Stimulated activated naive CD4-positive, alpha-beta T cell treated with Interleukin-2 at 50 U/mL for 16 hours (primary cell): ENCODE data around the gene LZTR1.
"Not testable (repeated sequence)": the region's sequence is repeated elsewhere in the genome, so short reads cannot be mapped to it uniquely, and the experiment has no call there.

ENCODE experiments used
- DNase-seq: peaks from one replicate; lab custom pipeline; 2025; lab: John Stamatoyannopoulos, UW

Gene LZTR1

DNA sequence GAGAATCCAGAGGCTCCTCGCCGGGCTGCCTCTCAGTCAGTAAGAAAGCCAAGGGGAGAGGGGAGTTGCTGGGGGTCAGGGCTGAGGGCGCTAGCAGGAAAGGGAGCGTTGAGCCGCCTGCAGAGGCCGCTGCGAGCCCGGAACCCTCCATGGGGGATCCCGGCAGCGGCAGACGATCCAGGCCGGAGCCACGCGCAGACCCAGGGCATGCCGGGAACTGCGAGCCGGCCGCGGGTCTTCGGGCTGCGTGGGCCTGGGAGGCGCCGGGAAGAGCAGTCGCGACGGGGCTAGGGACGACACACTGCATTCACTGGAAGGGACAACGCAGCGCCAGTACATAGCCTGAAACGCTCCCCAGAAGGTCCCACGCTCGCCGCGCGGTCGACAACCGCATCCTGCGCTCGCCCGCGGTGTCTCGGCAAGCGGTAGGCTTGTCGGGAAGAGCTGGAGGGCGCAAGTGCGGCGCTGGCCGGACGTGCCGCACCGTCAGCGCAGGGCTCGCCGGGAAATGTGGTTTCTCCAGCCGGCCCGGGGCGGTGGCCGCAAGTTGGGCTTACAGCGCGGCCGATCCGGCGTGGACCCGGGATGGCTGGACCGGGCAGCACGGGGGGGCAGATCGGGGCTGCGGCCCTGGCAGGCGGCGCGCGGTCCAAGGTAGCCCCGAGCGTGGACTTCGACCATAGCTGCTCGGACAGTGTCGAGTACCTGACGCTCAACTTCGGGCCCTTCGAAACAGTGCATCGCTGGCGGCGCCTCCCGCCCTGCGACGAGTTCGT is at the start of gene LZTR1:
TSS of gene LZTR1 (plus strand) at position 511 of the 776 bp plus-strand sequence. CDS start at position 586, 75 bp downstream.
- peak; percentile 73 for DNase-seq

DNA sequence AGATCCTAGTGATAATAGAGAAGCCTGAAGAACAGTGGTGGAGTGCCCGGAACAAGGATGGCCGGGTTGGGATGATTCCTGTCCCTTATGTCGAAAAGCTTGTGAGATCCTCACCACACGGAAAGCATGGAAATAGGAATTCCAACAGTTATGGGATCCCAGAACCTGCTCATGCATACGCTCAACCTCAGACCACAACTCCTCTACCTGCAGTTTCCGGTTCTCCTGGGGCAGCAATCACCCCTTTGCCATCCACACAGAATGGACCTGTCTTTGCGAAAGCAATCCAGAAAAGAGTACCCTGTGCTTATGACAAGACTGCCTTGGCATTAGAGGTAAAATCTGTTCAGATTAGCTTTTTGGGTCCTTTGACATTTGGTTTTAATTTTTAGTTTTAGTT is 48.2 kb upstream of the LZTR1 start:
- no peak for DNase-seq

DNA sequence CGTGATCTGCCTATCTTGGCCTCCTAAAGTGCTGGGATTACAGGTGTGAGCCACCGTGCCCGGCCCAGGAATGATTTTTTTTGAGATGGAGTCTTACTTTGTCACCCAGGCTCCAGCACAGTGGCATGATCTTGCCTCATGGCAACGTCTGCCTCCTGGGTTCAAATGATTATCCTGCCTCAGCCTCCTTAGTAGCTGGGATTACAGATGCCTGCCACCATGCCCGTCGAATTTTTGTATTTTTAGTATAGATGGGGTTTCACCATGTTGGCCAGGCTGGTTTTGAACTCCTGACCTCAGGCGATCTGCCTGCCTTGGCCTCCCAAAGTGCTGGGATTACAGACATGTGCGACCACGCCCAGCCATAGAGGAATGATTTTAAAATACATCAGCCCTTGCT is 47.0 kb upstream of the LZTR1 start:
- DNase-seq, result not testable (repeated sequence)

DNA sequence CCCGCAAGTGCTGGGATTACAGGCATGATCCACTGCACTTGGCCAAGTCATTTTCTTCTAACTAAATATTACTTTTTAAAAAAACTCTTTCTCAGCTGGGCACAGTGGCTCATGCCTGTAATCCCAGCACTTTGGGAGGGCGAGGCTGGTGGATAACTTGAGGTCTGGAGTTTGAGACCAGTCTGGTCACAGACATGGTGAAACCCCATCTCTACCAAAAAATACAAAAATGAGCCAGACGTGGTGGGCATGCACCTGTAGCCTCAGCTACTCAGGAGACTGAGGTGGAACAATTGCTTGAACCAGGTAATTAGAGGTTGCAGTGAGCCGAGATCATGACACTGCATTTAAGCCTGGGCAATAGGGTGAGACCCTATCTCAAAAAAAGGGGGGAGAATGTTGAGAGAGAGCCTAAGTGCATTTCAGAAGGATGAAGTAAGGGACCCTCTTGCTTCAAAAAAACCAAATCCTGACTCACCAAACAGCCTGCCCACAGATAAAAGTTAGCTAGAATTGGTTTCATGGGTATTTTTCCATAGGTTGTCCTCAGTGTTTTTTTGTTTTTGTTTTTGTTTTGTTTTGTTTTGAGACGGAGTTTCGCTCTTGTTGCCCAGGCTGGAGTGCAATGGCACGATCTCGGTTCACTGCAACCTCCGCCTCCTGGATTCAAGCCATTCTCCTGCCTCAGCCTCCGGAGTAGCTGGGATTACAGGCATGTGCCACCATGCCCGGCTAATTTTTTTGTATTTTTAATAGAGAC is 46.1 kb upstream of the LZTR1 start:
- not testable (repeated sequence) for DNase-seq

DNA sequence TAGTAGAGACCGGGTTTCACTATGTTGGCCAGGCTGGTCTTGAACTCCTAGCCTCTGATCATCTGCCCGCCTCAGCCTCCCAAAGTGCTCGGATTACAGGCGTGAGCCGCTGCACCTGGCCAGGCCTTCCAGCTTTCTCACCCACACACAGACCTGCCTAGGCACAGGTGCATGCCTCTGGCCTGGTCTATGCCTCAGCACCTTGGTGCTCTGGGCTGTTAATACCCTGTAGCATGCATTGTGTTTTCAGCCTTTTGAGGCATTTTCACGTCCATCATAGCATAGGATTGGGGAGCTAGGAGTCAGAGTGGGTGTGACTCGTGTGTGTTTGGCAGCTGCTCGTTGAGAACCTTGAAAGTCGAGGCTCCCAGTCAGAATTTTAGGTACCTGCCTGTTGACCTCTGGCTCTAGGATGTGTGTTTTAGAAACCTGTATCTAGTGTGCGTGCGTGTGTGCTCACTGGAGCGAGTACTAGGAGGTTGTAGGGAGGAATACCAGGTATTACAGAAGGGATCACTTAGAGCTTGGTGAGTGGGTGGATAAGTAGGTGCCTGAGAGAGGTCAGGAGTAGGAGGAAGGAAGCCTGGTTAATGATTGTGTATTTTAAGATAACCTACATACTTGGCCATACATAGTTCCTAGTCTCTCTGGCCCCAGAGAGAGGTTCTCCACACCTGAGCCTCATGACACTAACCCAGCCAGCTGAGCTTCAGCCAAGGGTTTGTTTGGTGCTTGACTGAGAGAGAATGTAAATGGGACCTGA is 44.9 kb upstream of the LZTR1 start:
- DNase-seq, result no peak

DNA sequence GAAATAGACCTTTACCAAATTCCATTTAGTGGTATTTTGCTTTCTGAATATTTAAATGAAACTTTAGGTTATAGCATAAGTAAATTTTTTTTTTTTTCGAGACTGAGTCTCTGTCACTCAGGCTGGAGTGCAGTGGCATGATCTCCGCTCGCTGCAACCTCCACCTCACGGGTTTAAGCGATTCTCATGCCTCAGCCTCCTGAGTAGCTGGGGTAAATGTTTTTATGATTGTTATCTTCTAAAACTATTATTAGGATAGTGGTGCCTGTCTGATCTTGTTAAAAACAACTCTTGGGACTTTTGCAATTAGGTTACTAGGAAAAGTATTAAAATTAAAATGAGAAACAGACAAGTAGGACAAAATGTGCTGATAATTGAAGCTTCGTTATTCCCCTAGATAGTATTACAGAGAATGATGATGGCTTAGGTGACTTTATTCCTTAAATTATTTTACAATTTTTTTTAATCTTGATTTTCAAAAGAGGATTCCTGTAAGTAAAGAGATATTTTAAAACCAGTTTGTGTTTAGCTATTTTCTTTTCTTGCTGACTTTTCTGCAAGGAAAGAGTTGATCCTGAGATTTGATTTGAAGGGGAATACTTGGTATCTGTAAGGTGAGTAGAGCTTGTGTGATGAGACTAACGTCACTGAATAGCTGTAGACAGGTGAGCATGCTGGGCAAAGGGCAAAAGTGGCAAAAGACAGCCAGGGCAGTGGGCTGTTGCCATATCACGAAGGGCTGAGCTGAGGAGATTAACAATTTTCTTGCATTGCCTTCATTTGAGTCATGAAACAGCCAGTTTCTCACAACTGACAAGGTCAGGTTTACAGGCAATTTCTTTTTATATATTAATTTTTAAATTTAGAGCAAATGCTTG is 44.1 kb upstream of the LZTR1 start:
- no peak for DNase-seq

DNA sequence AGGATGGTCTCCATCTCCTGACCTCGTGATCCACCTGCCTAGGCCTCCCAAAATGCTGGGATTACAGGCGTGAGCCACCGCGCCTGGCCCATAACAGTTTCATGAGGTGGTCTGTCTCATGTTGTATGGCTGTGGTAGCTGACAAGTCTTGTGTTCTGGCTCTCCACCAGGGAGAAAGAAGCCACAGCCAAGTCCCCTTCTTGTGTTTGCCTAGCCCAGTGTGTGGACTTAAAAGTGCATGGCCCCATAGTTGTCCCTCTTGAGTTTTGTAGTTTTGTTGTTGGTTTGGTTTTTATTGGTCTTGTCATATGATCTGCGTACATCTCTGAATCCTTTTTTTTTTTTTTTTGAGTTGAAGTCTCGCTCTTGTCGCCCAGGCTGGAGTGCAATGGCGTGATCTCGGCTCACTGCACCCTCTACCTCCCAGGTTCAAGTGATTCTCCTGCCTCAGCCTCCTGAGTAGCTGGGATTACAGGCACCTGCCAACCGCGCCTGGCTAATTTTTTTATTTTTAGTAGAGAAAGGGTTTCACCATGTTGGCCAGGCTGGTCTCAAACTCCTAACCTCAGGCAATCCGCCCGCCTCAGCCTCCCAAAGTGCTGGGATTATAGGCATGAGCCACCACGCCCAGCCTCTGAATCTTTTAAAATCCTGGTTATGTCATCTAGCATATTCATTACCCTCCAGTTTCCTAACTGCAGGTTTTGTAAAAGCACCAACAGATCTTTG is 42.5 kb upstream of the LZTR1 start:
- DNase-seq, result not testable (repeated sequence)

DNA sequence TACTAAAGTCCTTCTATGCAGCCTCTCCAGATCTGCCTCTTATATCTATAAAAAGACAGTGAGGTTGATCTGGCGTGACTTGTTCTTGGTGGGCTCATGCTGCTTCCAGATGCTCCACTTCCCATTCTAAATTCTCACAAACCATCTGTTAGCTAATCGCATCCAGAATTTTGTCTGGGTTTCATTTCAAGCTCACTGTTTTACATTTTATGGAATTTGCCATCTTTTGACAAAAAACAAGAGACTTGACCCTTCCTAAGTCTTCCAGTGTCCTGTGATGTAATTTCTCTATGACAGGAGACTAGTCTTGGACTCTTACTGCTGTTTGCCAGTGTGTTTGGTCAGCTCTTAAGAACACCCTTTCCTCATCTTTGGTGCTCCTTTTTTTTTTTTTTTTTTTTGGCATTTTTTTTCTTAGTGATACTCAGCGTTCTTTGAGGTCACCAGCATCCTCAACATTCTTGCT is 41.9 kb upstream of the LZTR1 start:
- DNase-seq, result no peak

DNA sequence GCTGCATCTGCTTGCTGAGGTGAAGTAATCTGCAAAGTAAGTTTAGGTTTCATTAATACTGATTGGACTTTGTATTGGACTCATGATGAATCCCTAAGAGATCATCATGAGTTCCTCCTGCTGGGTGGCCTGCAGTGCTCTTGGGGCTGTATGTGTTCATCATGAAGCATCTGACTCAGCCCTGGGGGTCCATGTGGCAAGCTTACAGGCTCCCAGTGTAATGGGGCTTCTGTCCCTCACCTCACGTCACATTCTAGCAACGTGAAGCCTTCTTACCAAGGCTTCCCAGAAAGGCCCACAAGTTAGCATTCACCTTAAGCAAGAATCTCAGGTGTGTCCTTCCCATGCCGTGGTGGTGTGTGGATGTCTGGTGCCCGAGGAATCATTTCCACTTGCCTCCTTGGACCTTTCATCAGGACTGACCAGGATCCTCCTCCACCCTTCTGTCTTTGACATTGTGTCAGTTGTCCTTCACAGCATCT is 41.2 kb upstream of the LZTR1 start:
- DNase-seq, result no peak

DNA sequence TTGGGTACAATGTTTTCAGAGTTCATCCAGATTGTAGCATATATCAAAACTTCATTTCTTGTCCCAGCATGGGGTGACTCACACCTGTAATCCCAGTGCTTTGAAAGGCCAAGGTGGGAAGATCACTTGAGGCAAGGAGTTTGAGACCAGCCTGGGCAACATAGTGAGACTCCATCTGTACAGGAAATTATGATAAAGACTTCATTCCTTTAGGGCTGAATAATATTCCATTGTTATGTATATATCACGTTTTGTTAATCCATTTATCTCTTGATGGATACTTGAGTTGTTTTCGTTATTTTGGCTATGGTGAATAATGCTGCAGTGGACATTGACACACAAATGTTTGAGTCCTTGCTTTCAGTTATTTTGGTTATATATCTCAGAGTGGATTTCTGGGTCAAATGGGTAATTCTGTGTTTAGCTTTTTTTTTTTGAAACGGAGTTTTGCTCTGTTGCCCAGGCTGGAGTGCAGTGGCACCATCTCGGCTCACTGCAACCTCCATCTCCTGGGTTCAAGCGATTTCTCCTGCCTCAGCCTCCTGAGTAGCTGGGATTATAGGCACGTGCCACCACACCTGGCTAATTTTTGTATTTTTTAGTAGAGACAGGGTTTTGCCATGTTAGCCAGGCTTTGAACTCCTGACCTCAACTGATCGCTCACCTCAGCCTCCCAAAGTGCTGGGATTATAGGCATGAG is 39.7 kb upstream of the LZTR1 start:
- not testable (repeated sequence) for DNase-seq

DNA sequence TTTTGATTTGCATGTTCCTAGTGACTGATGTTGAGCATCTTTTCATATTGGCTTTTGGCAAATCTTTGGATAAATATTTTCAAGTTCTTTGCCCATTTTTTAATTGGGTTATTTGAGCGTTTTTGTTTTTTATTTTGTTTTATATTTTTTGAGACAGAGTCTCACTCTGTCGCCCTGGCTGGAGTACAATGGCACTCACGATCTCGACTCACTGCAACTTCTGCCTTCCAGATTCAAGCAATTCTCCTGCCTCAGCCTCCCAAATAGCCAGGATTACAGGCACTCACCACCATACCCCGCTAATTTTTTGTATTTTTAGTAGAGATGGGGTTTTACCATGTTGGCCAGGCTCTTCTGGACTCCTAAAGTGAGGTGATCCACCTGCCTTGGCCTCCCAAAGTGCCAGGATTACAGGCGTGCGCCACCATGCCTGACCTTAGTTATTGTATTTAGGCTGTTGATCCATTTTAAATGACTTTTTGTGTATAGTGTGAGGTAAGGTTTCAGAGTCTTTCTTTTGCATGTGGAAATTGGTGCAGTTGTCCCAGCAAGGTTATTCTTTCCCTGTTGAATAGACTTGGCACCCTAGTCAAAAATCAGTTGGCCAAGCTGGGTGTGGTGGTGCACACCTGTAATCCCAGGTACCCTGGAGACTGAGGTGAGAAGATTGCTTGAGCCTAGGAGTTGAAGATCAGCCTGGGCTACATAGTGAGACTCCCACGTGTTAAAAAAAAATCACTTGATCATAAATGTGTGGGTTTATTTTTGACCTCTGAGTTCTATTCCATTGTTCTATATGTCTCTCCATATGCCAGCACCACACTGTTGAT is 38.8 kb upstream of the LZTR1 start:
- DNase-seq, result no peak

DNA sequence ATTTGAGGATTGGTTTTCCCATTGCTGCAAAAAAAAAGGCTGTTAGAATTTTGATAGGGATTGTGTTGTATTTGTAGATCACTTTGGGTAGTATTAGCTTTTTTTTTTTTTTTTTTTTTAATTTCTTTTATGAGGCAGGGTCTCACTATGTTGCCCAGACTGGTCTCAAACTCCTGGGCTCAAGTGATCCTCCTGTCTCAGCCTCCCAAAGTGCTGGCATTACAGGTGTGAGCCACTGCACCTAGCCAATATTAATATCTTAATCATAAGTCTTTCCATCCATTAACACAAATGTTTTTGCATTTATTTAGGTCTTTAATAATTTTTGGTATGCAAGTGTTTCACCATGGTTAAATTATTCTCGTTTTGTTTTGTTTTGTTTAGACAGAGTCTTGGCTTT is 38.1 kb upstream of the LZTR1 start:
- no peak for DNase-seq

DNA sequence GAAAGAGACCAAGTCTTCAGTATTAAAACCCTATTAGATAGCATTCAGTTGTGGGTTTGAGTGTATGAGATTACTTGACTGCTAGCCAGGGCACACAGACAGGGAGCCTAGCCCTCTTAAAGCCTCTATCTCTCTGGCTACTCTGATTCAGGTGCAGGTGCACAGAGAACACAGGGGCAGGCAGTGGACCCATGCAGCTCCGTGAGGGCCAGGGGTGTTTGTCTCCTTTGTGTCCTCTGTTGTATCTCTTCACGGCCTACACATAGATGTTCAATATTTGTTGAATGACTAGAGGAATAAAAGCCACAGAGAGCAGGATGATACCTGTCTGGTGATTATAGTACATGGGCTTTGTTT is 36.5 kb upstream of the LZTR1 start:
- DNase-seq, result no peak

DNA sequence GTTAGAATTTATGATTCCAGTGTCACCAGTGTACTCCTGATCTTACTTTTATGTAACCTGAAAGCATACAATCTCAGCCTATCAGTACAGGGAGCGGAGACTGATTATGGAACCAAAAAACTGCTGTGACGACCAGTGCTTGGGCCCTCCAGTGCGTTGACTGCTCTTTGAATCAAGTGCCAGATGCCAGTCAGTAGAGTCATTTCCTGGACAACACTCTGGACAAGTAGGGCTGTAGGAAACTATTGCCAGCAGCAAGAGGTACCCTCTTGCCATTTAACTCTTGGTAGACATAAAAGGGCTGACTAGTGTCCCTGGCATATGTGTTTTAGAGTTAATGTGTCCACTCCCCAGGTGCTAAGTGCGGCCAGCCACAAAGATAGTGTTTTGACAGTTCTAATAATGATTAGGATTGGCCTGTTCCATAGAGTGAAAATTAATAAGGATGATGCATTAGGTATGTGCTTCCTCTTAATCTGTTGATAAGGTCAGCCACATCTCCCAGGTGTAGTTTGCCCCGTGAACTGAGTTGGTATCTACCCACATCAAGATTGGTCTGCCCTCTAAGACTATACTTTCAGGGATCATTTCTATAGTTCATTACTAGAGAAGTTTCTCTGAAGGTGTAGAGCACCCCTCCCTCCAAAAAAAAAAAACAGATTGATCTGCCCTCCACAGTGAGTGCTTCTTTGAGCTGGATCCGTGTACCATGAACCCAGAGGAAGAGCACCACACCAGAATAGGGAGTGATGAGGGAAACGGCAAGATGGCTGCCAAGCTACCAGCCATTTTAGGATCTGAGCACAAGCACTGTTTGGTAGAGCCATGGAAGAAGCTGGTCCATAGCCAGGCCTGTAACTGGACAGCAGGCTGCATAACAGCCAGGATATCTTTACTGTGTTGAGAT is 35.8 kb upstream of the LZTR1 start:
- DNase-seq, result no peak

DNA sequence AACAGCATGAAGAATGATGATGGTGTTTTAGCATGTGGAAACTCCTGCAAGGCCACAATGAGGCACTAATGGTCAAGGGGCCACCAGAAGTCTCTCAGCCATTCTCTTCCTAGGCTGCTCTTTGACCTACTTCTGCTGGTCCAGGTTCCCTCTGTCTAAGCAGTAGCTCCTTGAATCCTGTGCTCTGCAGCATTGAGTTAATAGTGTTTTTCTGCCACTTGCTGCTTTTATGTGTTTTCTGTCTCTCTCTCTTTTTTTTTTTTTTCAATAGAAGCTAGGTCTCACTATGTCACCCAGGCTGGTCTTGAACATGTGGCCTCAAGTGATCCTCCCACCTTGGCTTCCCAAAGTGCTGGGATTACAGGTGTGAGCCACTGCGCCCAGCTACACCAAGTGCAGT is 35.1 kb upstream of the LZTR1 start:
- DNase-seq, result no peak

DNA sequence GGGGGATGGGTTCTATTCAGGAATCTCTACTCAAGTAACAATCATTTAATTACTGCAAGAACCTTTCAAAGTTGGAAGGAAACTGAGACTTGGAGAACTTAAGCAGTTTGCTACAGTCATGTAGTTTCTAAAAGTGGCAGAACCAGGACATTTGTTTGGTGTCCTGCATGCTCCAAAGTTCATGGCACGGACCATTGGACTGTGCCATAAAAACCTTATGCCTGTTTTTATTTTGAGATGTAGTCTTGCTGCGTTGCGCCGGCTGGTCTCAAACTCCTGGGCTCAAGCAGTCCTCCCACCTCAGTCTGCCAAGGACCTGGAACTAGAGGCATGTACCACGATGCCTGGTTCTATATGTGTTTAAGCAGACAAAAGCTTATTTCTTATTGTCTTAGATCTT is 33.6 kb upstream of the LZTR1 start:
- no peak for DNase-seq

DNA sequence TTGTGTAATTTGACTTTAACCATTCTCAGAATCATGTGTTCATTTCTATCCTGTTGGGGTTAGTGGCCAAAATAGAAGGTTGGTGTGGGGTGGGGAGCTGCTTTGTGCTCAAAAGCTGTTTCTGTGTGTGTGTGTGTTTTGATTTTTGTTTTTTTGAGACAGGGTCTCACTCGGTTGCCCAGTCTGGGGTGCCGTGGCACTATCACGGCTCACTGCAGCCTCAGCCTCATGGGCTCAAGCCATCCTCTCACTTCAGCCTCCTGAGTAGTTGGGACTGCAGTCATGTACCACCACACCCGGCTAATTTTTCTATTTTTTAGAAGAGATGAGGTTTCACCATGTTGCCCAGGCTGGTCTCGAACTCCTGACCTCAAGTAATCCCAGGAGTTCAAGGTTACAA is 33.1 kb upstream of the LZTR1 start:
- DNase-seq, result no peak

DNA sequence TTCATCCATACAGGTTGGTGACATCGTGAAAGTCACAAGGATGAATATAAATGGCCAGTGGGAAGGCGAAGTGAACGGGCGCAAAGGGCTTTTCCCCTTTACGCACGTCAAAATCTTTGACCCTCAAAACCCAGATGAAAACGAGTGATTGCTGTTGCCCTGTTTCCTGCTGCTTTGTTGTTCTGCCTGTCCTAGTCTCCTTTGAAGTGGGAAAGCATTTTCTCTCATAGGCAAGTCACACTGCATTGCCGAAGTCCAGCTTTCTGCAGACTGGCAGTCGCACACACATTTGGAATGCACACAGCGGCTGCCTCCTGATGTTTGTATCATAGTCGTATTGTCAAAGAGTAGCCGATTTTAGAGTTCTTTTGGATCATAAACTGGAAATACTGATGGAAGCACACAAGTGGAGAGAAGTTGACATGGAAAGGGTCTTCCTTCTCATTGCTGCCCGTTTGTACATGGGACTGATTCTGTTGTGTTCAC is 32.4 kb upstream of the LZTR1 start:
- no peak for DNase-seq
